ENCODE results near the gene ARHGAP24. TPM values are rescaled to one million over a fixed set of nuclear protein-coding genes. Genes with fewer than 3 reads are reported as not detected.

ARHGAP24 gene
- polyA plus RNA-seq, 2 of the 4 experiments (the other 2 are of a cell fraction), result 1.7 to 12.1 TPM

GRCh38 chr4:85883180-85883579 is 408.2 kb downstream of the ARHGAP24 start:
- H3K4me2 ChIP-seq, result no peak overlapping the region
- 91% methylated on average over 1 of the region's 1 CpG for WGBS (ENCODE audit: missing lambda C conversion rate)
- ATAC-seq (no peak), FAIRE-seq (no peak), DNase-seq (ENCODE audit: low read depth in 1 of 2, low spot score in 1 of 2) (no peak)
- no peak overlapping the region for H3K27ac ChIP-seq
- no peaks in the 10 kb centered on the region for H3K9me3 ChIP-seq
- CTCF ChIA-PET, result interaction anchor here (1.3 kb wide), 1 partner anchor 15 kb away, joined by 3 read pairs; no protein-coding TSS in a partner anchor
- H3K4me3 ChIP-seq, result no peak overlapping the region
- peaks cover 11% of the 10 kb centered on the region; the same call in 2 of the 3 replicates for H3K4me1 ChIP-seq
- POLR2A ChIA-PET, result no interaction called here
- no peak for TF ChIP-seq BHLHE40 (IDR thresholded peaks at IDR 0.05; ENCODE audit: low read depth, low read length)

- ChIA-PET CTCF (no interaction called here), POLR2A (no interaction called here)
- no peak for DNase-seq (ENCODE audit: low read depth in 1 of 2, low spot score in 1 of 2)
- no peak for FAIRE-seq
- TF ChIP-seq JUN (IDR thresholded peaks at IDR 0.05) (no peak), ELK1 (IDR thresholded peaks at IDR 0.05; ENCODE audit: low read depth, low read length) (no peak), JUNB (IDR thresholded peaks at IDR 0.05) (no peak), PBX3 (IDR thresholded peaks at IDR 0.05) (no peak), BHLHE40 (IDR thresholded peaks at IDR 0.05; ENCODE audit: low read depth, low read length) (no peak), FOXS1 (CRISPR knock-in tag; IDR thresholded peaks at IDR 0.05) (no peak)
- WGBS (ENCODE audit: missing lambda C conversion rate), result 68% methylated on average over 2 of the region's 2 CpGs
- H3K4me1 ChIP-seq, result peaks cover 11% of the 10 kb centered on the region; the same call in 2 of the 3 replicates
- no peaks in the 10 kb centered on the region for H3K9me3 ChIP-seq
- H3K4me2 ChIP-seq, result no peak overlapping the region
- no peak overlapping the region for H3K27ac ChIP-seq
- no peak overlapping the region for H3K4me3 ChIP-seq
- no peak for ATAC-seq
Measured at GRCh38 chr4:85884251-85884650, 409.3 kb downstream of the ARHGAP24 start.

- CTCF ChIA-PET, result no interaction called here
Measured at GRCh38 chr4:85886665-85887064, 411.7 kb downstream of the ARHGAP24 start.

GRCh38 chr4:85889314-85889713 is 414.4 kb downstream of the ARHGAP24 start:
- no peak for DNase-seq (ENCODE audit: low read depth in 1 of 2, low spot score in 1 of 2)
- 70% methylated on average over 3 of the region's 3 CpGs for WGBS (ENCODE audit: missing lambda C conversion rate)
- Histone ChIP-seq H3K4me3 (no peak overlapping the region), H3K4me2 (no peak overlapping the region), H3K4me1 (peaks cover 11% of the 10 kb centered on the region; the same call in 2 of the 3 replicates), H3K9me3 (no peaks in the 10 kb centered on the region), H3K27ac (no peak overlapping the region)
- no peak for TF ChIP-seq MAZ (IDR thresholded peaks at IDR 0.05; ENCODE audit: borderline replicate concordance, low read depth, low read length)
- TF ChIP-seq RAD21 (conservative IDR thresholded peaks at IDR 0.05 in 1 of 2, IDR thresholded peaks at IDR 0.05 in 1 of 2), result no peak
- TF ChIP-seq REST (IDR thresholded peaks at IDR 0.05), result no peak
- no peak for TF ChIP-seq JUNB (IDR thresholded peaks at IDR 0.05)
- TF ChIP-seq FOSB (CRISPR knock-in tag; IDR thresholded peaks at IDR 0.05), result no peak
- no peak for TF ChIP-seq JUN (IDR thresholded peaks at IDR 0.05)
- TF ChIP-seq RARB (CRISPR knock-in tag; IDR thresholded peaks at IDR 0.05), result no peak
- no peak for TF ChIP-seq HDAC2 (IDR thresholded peaks at IDR 0.05)
- no peak for TF ChIP-seq ZC3H11A (IDR thresholded peaks at IDR 0.05)
- TF ChIP-seq MYC (IDR thresholded peaks at IDR 0.05; ENCODE audit: borderline replicate concordance, low read length), result no peak
- TF ChIP-seq KDM1A (IDR thresholded peaks at IDR 0.05; ENCODE audit: low read depth), result no peak
- no peak for TF ChIP-seq SREBF2 (IDR thresholded peaks at IDR 0.05)
- FAIRE-seq, result no peak
- POLR2A ChIA-PET, result no interaction called here
- ATAC-seq, result no peak
- CTCF ChIA-PET, result interaction anchor here (1.4 kb wide), 1 partner anchor 92 kb away, joined by 3 read pairs; no protein-coding TSS in a partner anchor

More at GRCh38 chr4:85886665-85887064, 411.7 kb downstream of the ARHGAP24 start:
- 79% methylated on average over 1 of the region's 1 CpG for WGBS (ENCODE audit: missing lambda C conversion rate)
- Histone ChIP-seq H3K27ac (no peak overlapping the region), H3K4me3 (no peak overlapping the region), H3K9me3 (no peaks in the 10 kb centered on the region), H3K4me1 (peaks cover 11% of the 10 kb centered on the region; the same call in 2 of the 3 replicates), H3K4me2 (peak overlapping the region; percentile 51)
- FAIRE-seq (no peak), DNase-seq (ENCODE audit: low read depth in 1 of 2, low spot score in 1 of 2) (no peak), ATAC-seq (no peak)
- TF ChIP-seq RNF2 (IDR thresholded peaks at IDR 0.05; ENCODE audit: borderline replicate concordance, low read depth) (no peak), NFE2L2 (conservative IDR thresholded peaks at IDR 0.05; ENCODE audit: low read length) (no peak), NPAS2 (CRISPR knock-in tag; IDR thresholded peaks at IDR 0.05; ENCODE audit: borderline replicate concordance) (no peak), MAX (IDR thresholded peaks at IDR 0.05) (no peak), CHD2 (IDR thresholded peaks at IDR 0.05; ENCODE audit: low read length, partially characterized antibody) (no peak), HEYL (CRISPR knock-in tag; IDR thresholded peaks at IDR 0.05) (no peak), HOXA7 (CRISPR knock-in tag; IDR thresholded peaks at IDR 0.05) (no peak), MAFK (IDR thresholded peaks at IDR 0.05; ENCODE audit: partially characterized antibody) (no peak), SMC3 (IDR thresholded peaks at IDR 0.05) (no peak), FOSL2 (IDR thresholded peaks at IDR 0.05) (no peak), FOSL2 (CRISPR knock-in tag; IDR thresholded peaks at IDR 0.05) (no peak), SREBF2 (IDR thresholded peaks at IDR 0.05) (no peak)
- POLR2A ChIA-PET, result no interaction called here

All from A549 (cell line).